Measurements from ENCODE around the gene SLC25A42. TPM values are rescaled to one million over a fixed set of nuclear protein-coding genes. Genes with fewer than 3 reads are reported as not detected.
"Not testable (repeated sequence)": the region's sequence is repeated elsewhere in the genome, so short reads cannot be mapped to it uniquely, and the experiment has no call there.

SLC25A42 gene
- total and polyA plus RNA-seq, 2 donors from 2014 or later: 9.7 to 70.7 TPM

- Histone ChIP-seq H3K4me1 (ENCODE audit: control insufficient read depth in 2 of 3, insufficient read depth in 2 of 3, low read depth in 1 of 3, low read length in 3 of 3) (peaks cover 0 to 10% (median 6%) of the 10 kb centered on the region in 3 donors), H3K9me3 (ENCODE audit: control insufficient read depth in 2 of 3, insufficient read depth in 1 of 3, low read length in 3 of 3) (no peaks in the 10 kb centered on the region), H3K36me3 (ENCODE audit: control insufficient read depth in 2 of 3, insufficient read depth in 3 of 3, low read length in 3 of 3) (peaks cover 0 to 8% (median 0%) of the 10 kb centered on the region in 3 donors), H3K27ac (ENCODE audit: low read depth in 2 of 2, low read length in 2 of 2) (peak overlapping the region in 1 of 2 donors; percentile 51), H3K9ac (ENCODE audit: low read length in 3 of 3) (no peak overlapping the region), H3K27me3 (ENCODE audit: control insufficient read depth, insufficient read depth, low read length) (no peaks in the 10 kb centered on the region), H3K4me3 (ENCODE audit: low read length in 3 of 3) (no peak overlapping the region)
- intact Hi-C loops (cut with DNase I): no loop called here
- DNase-seq (no peak), FAIRE-seq (no peak)
- TF ChIP-seq CTCF (IDR thresholded peaks at IDR 0.05; ENCODE audit: borderline replicate concordance, extremely low read depth, insufficient read depth): no peak
These were observed 39.4 kb downstream of the SLC25A42 start for GRCh38 chr19:19103167-19103566.

- no peaks in the 10 kb centered on the region for H3K9me3 ChIP-seq (ENCODE audit: control insufficient read depth in 2 of 3, insufficient read depth in 1 of 3, low read length in 3 of 3)
- H3K36me3 ChIP-seq (ENCODE audit: control insufficient read depth in 2 of 3, insufficient read depth in 3 of 3, low read length in 3 of 3): peaks cover 0 to 8% (median 0%) of the 10 kb centered on the region in 3 donors
- DNase-seq (peak in 4 of 5 donors; percentile 86 to 94 (median 90)), FAIRE-seq (no peak)
- H3K27me3 ChIP-seq (ENCODE audit: control insufficient read depth, insufficient read depth, low read length): no peaks in the 10 kb centered on the region
- peak overlapping the region in 2 of 3 donors; percentile 34 to 35 for H3K9ac ChIP-seq (ENCODE audit: low read length in 3 of 3)
- TF ChIP-seq CTCF (IDR thresholded peaks at IDR 0.05; ENCODE audit: borderline replicate concordance, extremely low read depth, insufficient read depth): no peak
- peak overlapping the region; percentile 53 to 80 for H3K27ac ChIP-seq (ENCODE audit: low read depth in 2 of 2, low read length in 2 of 2)
- H3K4me3 ChIP-seq (ENCODE audit: low read length in 3 of 3): peak overlapping the region; percentile 55 to 57 (median 56)
- intact Hi-C loops (cut with DNase I): no loop called here
- peaks cover 0 to 5% (median 4%) of the 10 kb centered on the region in 3 donors for H3K4me1 ChIP-seq (ENCODE audit: control insufficient read depth in 2 of 3, insufficient read depth in 2 of 3, low read depth in 1 of 3, low read length in 3 of 3)
These were observed 41.7 kb downstream of the SLC25A42 start for GRCh38 chr19:19105365-19106055.

GRCh38 chr19:19106056-19106551 is 42.3 kb downstream of the SLC25A42 start:
- H3K27me3 ChIP-seq (ENCODE audit: control insufficient read depth, insufficient read depth, low read length): no peaks in the 10 kb centered on the region
- DNase-seq: peak in 2 of 5 donors; percentile 78 to 89
- peak overlapping the region; percentile 53 to 80 for H3K27ac ChIP-seq (ENCODE audit: low read depth in 2 of 2, low read length in 2 of 2)
- intact Hi-C loops (cut with DNase I): no loop called here
- peak overlapping the region in 2 of 3 donors; percentile 15 to 34 for H3K9ac ChIP-seq (ENCODE audit: low read length in 3 of 3)
- H3K9me3 ChIP-seq (ENCODE audit: control insufficient read depth in 2 of 3, insufficient read depth in 1 of 3, low read length in 3 of 3): no peaks in the 10 kb centered on the region
- FAIRE-seq: no peak
- H3K4me1 ChIP-seq (ENCODE audit: control insufficient read depth in 2 of 3, insufficient read depth in 2 of 3, low read depth in 1 of 3, low read length in 3 of 3): peaks cover 0 to 5% (median 4%) of the 10 kb centered on the region in 3 donors
- no peak for TF ChIP-seq CTCF (IDR thresholded peaks at IDR 0.05; ENCODE audit: borderline replicate concordance, extremely low read depth, insufficient read depth)
- H3K36me3 ChIP-seq (ENCODE audit: control insufficient read depth in 2 of 3, insufficient read depth in 3 of 3, low read length in 3 of 3): peaks cover 0 to 8% (median 0%) of the 10 kb centered on the region in 3 donors
- H3K4me3 ChIP-seq (ENCODE audit: low read length in 3 of 3): peak overlapping the region; percentile 51 to 57 (median 55)

- H3K4me3 ChIP-seq (ENCODE audit: low read length in 3 of 3); H3K4me1 ChIP-seq (ENCODE audit: control insufficient read depth in 2 of 3, insufficient read depth in 2 of 3, low read depth in 1 of 3, low read length in 3 of 3); FAIRE-seq; H3K9ac ChIP-seq (ENCODE audit: low read length in 3 of 3); DNase-seq; H3K27me3 ChIP-seq (ENCODE audit: control insufficient read depth, insufficient read depth, low read length); H3K27ac ChIP-seq (ENCODE audit: low read depth in 2 of 2, low read length in 2 of 2); intact Hi-C loops (cut with DNase I); H3K9me3 ChIP-seq (ENCODE audit: control insufficient read depth in 2 of 3, insufficient read depth in 1 of 3, low read length in 3 of 3); H3K36me3 ChIP-seq (ENCODE audit: control insufficient read depth in 2 of 3, insufficient read depth in 3 of 3, low read length in 3 of 3): not testable (repeated sequence)
These were observed 43.1 kb downstream of the SLC25A42 start for GRCh38 chr19:19106938-19107337.
